HepG2 (cell line): ENCODE results near the gene GDA. TPM values are rescaled to one million over a fixed set of nuclear protein-coding genes. Genes with fewer than 3 reads are reported as not detected.
A peak's percentile ranks its signal among the peaks of the same experiment; 100 is the strongest.

Experiments used
- CEBPB ChIP-seq: IDR thresholded peaks from 2 replicates; pipeline ENCODE4 v1.6.1; 2011; ENCODE audit warnings: low read depth, low read length, improper control_type of control experiment, borderline replicate concordance
- ESRRA ChIP-seq: sonication (generic); formaldehyde crosslinking; IDR thresholded peaks from 2 replicates; pipeline ENCODE4 v1.5.1; 2020; ENCODE audit warnings: mild to moderate bottlenecking, low read depth, missing genetic modification reagents
- MIER2 ChIP-seq: IDR thresholded peaks from 2 replicates; pipeline ENCODE4 v1.6.1; 2016; ENCODE audit warnings: missing biosample characterization, missing genetic modification reagents
- MYC ChIP-seq: sonication (generic); formaldehyde crosslinking; IDR thresholded peaks from 2 replicates; pipeline ENCODE4 v1.9.0; 2021; ENCODE audit warnings: missing genetic modification reagents, borderline replicate concordance
- NR2F6 ChIP-seq, 2 experiments: IDR thresholded peaks; 2 replicates each; pipeline ENCODE4 v1.6.1; 2016; ENCODE audit warnings: antibody characterized with exemption in 1 of 2, mild to moderate bottlenecking in 1 of 2
- RARA ChIP-seq: IDR thresholded peaks from 2 replicates; pipeline ENCODE4 v1.6.1; 2016; ENCODE audit warnings: missing genetic modification reagents, missing compliant biosample characterization
- SOX6 ChIP-seq, 2 experiments: fragments of 450-650 bp in 1 of 2; sonication (generic) in 1 of 2; formaldehyde crosslinking in 1 of 2; IDR thresholded peaks; 2 replicates each; pipeline versions ENCODE4 v1.4.0 to v1.6.1; 2017 to 2020; ENCODE audit warnings: antibody characterized with exemption in 1 of 2, mild to moderate bottlenecking in 1 of 2, missing genetic modification reagents in 1 of 2
- SRF ChIP-seq: IDR thresholded peaks from 2 replicates; pipeline ENCODE4 v1.6.1; 2011; ENCODE audit warnings: mild to moderate bottlenecking, low read depth, low read length, moderate library complexity
- YEATS4 ChIP-seq: sonication (generic); formaldehyde crosslinking; IDR thresholded peaks from 2 replicates; pipeline ENCODE4 v1.4.0; 2020; ENCODE audit warnings: missing genetic modification reagents, borderline replicate concordance
- ZC3H13 ChIP-seq: sonication (generic); formaldehyde crosslinking; IDR thresholded peaks from 2 replicates; pipeline ENCODE4 v1.8.1; 2023; ENCODE audit warnings: mild to moderate bottlenecking, missing genetic modification reagents, moderate library complexity
- ZNF235 ChIP-seq: sonication (generic); formaldehyde crosslinking; IDR thresholded peaks from 2 replicates; pipeline ENCODE4 v1.8.1; 2023; ENCODE audit warnings: mild to moderate bottlenecking, missing genetic modification reagents, borderline replicate concordance
- ZNF296 ChIP-seq: sonication (generic); formaldehyde crosslinking; conservative IDR thresholded peaks from 2 replicates; pipeline ENCODE4 v1.5.0; 2020; ENCODE audit warnings: mild to moderate bottlenecking, missing genetic modification reagents
- ZNF441 ChIP-seq: sonication (generic); formaldehyde crosslinking; IDR thresholded peaks from 2 replicates; pipeline ENCODE4 v1.7.0; 2021; ENCODE audit warnings: missing genetic modification reagents, borderline replicate concordance
- ZNF543 ChIP-seq: sonication (generic); formaldehyde crosslinking; IDR thresholded peaks from 2 replicates; pipeline ENCODE4 v1.4.0; 2020; ENCODE audit warnings: mild to moderate bottlenecking, missing genetic modification reagents
- ZNF547 ChIP-seq: sonication (generic); formaldehyde crosslinking; IDR thresholded peaks from 2 replicates; pipeline ENCODE4 v1.5.1; 2020; ENCODE audit warnings: mild to moderate bottlenecking, missing genetic modification reagents
- ZNF768 ChIP-seq: sonication (generic); formaldehyde crosslinking; IDR thresholded peaks from 2 replicates; pipeline ENCODE4 v1.4.0; 2020; ENCODE audit warnings: missing genetic modification reagents
- polyA plus RNA-seq, 8 experiments: library from polyadenylated mRNA; depleted of rRNA in 3 of 8; stranded (reverse) in 7 of 8; unstranded in 1 of 8; fragments of >200 nt; fragmentation: Illumina TruSeq in 4 of 8; extraction: Trizol in 4 of 8; gene quantifications; 2 replicates each; pipeline versions ENCODE4 v1.2.1 to v1.2.3, GENCODE V29; 2011 to 2016; ENCODE audit warnings: low read depth in 4 of 8, missing spikeins in 1 of 8, mixed read lengths in 1 of 8; ENCODE audit not compliant: insufficient read depth in 1 of 8
- total RNA-seq, 5 experiments: library from RNA; depleted of rRNA; stranded (reverse); fragments of >200 nt; fragmentation: Illumina TruSeq; extraction: Trizol; gene quantifications; 2 replicates each; pipeline ENCODE4 v1.2.3, GENCODE V29; 2016; ENCODE audit warnings: low read depth in 1 of 5
- TF ChIP-seq, protein P1 (sequence below): IDR thresholded peaks from 2 replicates; pipeline ENCODE4 v1.4.0; 2020; ENCODE audit warnings: mild to moderate bottlenecking, missing genetic modification reagents
- TF ChIP-seq, protein P2 (sequence below): sonication (generic); formaldehyde crosslinking; IDR thresholded peaks from 2 replicates; pipeline ENCODE4 v1.4.0; 2020; ENCODE audit warnings: low read depth, missing genetic modification reagents
- TF ChIP-seq, protein P3 (sequence below): IDR thresholded peaks from 2 replicates; pipeline ENCODE4 v1.6.1; 2016; ENCODE audit warnings: low read depth

The GDA gene
- total and polyA plus RNA-seq, 2 of the 13 experiments (the other 11 are each of a cell fraction or from before 2014, with no cell fraction given): 0.15 to 0.99 TPM

DNA sequence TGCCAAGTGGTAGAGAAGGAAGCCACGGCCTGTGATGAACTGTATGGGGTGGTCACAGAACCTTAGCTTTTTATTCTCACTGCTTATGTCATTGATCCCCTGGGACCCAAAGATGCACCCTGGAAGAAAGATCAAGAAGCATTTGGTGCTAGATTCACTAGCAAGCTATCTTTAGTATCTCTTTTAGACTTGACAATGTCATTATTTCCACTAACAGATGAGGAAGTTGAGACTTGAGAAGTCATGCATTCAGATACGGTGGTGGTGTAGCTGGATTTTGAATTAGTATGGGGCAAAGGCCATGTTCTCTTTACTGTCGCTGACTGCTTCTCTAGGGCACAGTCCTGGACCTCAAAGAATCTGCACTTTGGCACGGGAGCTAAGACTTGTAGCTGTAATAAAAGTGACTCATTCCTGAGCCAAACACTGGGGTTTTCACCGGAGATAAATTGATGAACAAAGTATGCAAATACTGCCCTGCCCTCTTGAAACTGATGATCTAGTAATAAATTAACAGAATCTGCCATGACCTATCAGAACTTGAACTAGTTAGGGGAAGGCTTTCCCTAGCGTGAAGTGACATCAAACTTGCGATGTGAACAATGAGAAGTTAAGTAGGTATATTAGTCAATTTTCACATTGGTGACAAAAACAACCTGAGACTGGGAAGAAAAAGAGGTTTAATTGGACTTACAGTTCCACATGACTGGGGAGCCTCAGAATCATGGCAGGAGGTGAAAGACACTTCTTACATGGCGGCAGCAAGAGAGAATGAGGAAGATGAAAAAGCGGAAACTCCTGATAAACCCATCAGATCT is 5.4 kb downstream of the GDA start (continued):
- TF ChIP-seq, protein P1, sequence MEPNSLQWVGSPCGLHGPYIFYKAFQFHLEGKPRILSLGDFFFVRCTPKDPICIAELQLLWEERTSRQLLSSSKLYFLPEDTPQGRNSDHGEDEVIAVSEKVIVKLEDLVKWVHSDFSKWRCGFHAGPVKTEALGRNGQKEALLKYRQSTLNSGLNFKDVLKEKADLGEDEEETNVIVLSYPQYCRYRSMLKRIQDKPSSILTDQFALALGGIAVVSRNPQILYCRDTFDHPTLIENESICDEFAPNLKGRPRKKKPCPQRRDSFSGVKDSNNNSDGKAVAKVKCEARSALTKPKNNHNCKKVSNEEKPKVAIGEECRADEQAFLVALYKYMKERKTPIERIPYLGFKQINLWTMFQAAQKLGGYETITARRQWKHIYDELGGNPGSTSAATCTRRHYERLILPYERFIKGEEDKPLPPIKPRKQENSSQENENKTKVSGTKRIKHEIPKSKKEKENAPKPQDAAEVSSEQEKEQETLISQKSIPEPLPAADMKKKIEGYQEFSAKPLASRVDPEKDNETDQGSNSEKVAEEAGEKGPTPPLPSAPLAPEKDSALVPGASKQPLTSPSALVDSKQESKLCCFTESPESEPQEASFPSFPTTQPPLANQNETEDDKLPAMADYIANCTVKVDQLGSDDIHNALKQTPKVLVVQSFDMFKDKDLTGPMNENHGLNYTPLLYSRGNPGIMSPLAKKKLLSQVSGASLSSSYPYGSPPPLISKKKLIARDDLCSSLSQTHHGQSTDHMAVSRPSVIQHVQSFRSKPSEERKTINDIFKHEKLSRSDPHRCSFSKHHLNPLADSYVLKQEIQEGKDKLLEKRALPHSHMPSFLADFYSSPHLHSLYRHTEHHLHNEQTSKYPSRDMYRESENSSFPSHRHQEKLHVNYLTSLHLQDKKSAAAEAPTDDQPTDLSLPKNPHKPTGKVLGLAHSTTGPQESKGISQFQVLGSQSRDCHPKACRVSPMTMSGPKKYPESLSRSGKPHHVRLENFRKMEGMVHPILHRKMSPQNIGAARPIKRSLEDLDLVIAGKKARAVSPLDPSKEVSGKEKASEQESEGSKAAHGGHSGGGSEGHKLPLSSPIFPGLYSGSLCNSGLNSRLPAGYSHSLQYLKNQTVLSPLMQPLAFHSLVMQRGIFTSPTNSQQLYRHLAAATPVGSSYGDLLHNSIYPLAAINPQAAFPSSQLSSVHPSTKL: peak; percentile 82
- TF ChIP-seq CEBPB (no peak), NR2F6 (IDR thresholded peaks at IDR 0.05) (no peak), NR2F6 (CRISPR knock-in tag; IDR thresholded peaks at IDR 0.05) (peak; percentile 55; the same call in 1 of the 2 replicates), ESRRA (CRISPR knock-in tag) (no peak), ZNF547 (CRISPR knock-in tag) (no peak), ZNF441 (CRISPR knock-in tag) (no peak), MYC (CRISPR knock-in tag) (no peak), SOX6 (IDR thresholded peaks at IDR 0.05) (no peak), SOX6 (CRISPR knock-in tag; IDR thresholded peaks at IDR 0.05) (peak; percentile 86), YEATS4 (CRISPR knock-in tag) (no peak), ZNF235 (CRISPR knock-in tag) (no peak), SRF (no peak), ZNF768 (CRISPR knock-in tag) (no peak), ZNF543 (no peak), RARA (CRISPR knock-in tag) (peak; percentile 45; the same call in 1 of the 2 replicates), MIER2 (CRISPR knock-in tag) (no peak), ZNF296 (CRISPR knock-in tag) (no peak), ZC3H13 (CRISPR knock-in tag) (no peak)
- TF ChIP-seq, protein P2, sequence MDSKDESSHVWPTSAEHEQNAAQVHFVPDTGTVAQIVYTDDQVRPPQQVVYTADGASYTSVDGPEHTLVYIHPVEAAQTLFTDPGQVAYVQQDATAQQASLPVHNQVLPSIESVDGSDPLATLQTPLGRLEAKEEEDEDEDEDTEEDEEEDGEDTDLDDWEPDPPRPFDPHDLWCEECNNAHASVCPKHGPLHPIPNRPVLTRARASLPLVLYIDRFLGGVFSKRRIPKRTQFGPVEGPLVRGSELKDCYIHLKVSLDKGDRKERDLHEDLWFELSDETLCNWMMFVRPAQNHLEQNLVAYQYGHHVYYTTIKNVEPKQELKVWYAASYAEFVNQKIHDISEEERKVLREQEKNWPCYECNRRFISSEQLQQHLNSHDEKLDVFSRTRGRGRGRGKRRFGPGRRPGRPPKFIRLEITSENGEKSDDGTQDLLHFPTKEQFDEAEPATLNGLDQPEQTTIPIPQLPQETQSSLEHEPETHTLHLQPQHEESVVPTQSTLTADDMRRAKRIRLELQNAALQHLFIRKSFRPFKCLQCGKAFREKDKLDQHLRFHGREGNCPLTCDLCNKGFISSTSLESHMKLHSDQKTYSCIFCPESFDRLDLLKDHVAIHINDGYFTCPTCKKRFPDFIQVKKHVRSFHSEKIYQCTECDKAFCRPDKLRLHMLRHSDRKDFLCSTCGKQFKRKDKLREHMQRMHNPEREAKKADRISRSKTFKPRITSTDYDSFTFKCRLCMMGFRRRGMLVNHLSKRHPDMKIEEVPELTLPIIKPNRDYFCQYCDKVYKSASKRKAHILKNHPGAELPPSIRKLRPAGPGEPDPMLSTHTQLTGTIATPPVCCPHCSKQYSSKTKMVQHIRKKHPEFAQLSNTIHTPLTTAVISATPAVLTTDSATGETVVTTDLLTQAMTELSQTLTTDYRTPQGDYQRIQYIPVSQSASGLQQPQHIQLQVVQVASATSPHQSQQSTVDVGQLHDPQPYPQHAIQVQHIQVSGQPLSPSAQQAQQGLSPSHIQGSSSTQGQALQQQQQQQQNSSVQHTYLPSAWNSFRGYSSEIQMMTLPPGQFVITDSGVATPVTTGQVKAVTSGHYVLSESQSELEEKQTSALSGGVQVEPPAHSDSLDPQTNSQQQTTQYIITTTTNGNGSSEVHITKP (CRISPR knock-in tag): no peak
- TF ChIP-seq, protein P3, sequence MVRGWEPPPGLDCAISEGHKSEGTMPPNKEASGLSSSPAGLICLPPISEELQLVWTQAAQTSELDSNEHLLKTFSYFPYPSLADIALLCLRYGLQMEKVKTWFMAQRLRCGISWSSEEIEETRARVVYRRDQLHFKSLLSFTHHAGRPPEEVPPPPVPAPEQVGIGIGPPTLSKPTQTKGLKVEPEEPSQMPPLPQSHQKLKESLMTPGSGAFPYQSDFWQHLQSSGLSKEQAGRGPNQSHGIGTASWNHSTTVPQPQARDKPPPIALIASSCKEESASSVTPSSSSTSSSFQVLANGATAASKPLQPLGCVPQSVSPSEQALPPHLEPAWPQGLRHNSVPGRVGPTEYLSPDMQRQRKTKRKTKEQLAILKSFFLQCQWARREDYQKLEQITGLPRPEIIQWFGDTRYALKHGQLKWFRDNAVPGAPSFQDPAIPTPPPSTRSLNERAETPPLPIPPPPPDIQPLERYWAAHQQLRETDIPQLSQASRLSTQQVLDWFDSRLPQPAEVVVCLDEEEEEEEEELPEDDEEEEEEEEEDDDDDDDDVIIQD (CRISPR knock-in tag): 0 out of 2 replicates have a peak, but pooled peaks have one; percentile 45
